IPS DF 4.7 (cell line): ENCODE measurements around the gene PLCXD3.

Source experiments
- DNase-seq: peaks from one replicate; pipeline ENCODE4 v3.0.0-alpha.2; 2013; ENCODE audit warnings: low spot score; ENCODE audit errors: extremely low read depth

PLCXD3 gene, protein sequence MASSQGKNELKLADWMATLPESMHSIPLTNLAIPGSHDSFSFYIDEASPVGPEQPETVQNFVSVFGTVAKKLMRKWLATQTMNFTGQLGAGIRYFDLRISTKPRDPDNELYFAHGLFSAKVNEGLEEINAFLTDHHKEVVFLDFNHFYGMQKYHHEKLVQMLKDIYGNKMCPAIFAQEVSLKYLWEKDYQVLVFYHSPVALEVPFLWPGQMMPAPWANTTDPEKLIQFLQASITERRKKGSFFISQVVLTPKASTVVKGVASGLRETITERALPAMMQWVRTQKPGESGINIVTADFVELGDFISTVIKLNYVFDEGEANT

GRCh38 chr5:41510176-41510831, at the start of gene PLCXD3:
PLCXD3 (minus strand) TSS chr5:41510601; CDS start chr5:41510526, 75 bp downstream.
- no peak for DNase-seq

DNA sequence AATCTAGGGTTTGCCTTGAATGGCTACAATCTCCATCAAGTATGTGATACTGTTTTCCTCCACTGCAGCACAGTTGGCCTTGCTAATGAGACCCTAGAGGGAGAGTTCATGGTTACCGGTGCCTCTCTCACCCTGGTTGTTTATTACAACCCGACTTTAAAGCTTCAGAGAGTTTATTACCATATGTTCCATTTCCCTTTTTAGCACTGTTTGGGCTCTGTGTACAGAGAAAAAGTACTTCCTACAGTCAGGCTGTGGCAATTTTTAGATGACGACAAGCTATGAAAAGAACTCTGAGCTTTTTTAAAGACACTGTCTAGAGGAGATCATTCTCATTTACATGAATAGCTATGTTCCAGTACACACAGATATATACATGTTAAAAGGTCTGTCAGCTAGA, 48.8 kb upstream of the PLCXD3 start:
- no peak for DNase-seq

DNA sequence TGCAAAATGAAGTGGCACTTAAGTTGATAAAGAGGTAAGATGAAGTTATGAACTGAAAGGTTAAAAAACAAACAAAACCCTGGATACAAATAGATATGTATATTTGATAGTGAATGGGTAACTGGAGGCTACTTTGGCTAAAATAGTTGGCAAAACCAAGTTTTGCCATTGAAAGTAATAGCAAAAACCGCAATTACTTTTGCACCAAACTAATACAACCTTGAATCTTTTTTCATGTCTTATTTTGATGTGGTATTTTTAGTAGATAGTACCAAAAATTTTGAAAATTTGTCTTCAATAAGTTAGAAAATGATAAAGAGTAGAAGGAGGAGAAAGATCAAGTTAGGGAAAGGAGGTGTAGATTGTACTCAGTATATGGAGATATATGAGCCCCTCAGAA, 47.9 kb upstream of the PLCXD3 start:
- no peak for DNase-seq

- no peak for DNase-seq
These were observed 37.6 kb upstream of the PLCXD3 start for GRCh38 chr5:41547991-41548390.

DNA sequence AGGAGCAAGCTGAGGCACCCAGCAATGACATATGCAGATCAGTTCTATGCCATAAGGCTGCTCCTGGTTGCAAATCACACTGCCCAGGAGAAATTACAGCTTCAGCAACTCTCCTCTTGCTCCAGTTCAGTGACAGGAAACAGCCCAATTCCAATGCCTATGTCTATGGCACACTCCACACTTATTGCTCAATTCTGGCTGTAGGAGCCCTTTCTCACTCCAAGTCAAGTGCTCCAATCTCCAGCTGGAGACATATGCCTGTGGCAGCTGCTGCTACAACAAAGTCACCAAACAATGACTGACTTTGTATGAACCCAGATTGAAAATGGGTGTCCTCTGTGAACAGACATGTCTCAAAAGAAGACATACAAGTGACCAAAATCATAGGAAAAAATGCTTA, 31.8 kb upstream of the PLCXD3 start:
- DNase-seq = no peak

DNA sequence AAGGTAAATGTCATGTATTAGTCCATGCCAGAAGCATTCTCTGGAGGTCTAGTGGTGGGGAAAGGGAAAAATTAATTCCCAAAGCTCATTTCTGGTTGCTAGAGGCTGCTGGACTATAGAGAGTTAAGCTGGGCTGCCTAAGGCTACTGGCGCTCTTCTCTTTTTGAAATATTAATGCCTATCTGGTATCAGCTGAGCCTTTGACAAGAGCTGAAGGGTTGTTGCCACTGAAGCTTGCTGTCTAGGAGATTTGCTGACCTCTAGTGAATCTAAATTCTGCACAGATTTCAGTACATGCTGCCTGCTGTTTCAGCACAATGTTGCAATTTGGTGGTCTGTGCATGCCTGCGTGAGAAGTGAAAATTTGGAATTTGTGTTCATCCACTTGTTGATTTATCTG, 29.1 kb upstream of the PLCXD3 start:
- DNase-seq = no peak

GRCh38 chr5:41537581-41537980, 27.2 kb upstream of the PLCXD3 start:
- DNase-seq = no peak

DNA sequence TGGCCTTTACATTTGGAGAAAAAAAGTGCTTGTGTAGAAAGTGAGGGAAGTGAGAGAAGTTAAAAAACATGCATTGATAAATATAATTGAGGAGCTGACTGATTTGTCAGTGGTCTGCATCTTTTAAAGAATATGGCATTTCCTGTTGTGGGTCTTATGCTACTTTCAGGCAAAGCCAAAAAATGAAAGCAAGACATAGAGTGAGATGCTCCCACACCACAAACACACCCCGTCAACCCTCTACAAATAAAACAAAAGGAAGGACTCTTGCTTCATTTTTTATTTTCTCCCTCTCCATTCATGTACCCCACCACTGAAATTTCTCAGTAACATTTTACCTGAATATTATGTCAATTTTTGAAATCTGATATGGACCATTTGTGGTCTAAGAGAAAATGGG, 22.1 kb upstream of the PLCXD3 start:
- no peak for DNase-seq

- DNase-seq = no peak
These were observed 16.9 kb upstream of the PLCXD3 start for GRCh38 chr5:41527201-41527779.

DNA sequence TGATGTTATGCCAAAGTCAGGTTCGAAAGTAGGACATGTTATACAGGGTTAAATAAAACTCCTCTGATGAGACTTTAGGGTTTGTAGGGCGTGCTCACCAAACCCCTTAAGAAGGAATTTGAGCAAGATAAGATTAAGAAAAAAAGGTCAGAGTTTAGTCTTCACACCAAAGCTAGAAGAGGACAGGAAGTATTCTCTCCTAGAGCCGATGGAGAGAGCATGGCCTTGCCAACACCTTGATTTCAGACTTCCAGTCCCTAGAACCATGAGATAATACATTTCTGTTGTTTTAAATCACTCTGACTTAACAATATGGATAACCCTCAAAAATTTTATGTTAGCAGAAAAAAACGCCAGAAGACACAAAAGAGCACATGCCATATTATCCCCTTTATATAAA, 16.3 kb upstream of the PLCXD3 start:
- DNase-seq = no peak

GRCh38 chr5:41524174-41524573, 13.8 kb upstream of the PLCXD3 start:
- DNase-seq = no peak

GRCh38 chr5:41522193-41522786, 11.9 kb upstream of the PLCXD3 start:
- DNase-seq = no peak

- DNase-seq = no peak
These were observed 9.4 kb upstream of the PLCXD3 start for GRCh38 chr5:41519801-41520200.

GRCh38 chr5:41517909-41518308, 7.5 kb upstream of the PLCXD3 start:
- no peak for DNase-seq

- no peak for DNase-seq
These were observed 840 bp upstream of the PLCXD3 start for GRCh38 chr5:41511241-41511640.

DNA sequence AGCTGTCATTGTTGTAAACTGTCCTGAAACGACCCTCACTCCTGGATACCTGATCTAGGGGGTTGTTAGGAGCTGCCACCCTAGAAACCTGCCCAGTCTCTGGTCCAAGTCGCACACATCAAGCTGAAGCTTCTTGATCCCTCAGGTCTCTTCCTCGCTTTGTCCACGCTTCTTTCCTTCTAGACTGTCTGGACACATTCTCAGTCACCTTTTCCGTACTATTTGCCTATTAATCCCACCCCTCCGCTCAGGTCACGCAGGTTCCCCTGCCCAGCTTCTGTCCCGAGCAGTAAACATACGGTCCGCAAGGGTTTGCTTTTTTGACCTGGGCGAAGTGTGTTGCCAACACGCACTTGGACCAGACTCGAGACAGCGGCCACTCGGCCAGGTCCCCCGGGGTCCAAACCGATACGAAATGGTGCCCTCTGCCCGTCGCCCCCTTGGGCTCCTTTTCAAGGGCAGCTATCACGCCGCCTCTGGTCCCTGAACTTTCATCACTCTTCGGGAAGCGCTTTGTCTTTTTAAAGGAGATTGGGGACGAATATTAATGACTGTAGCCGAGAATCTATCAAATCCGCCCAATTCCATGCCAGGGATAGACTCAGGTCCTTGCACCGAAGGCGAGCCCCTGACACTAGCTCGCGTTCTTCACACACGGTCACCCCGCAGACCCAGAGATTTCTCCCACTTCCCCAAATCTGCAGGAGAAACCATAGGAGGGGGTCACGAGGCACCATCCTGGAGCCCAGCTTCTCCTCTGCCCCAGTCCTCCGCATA, 814 bp downstream of the PLCXD3 start:
- no peak for DNase-seq

GRCh38 chr5:41508696-41509398, 1.6 kb downstream of the PLCXD3 start:
- DNase-seq = no peak

DNA sequence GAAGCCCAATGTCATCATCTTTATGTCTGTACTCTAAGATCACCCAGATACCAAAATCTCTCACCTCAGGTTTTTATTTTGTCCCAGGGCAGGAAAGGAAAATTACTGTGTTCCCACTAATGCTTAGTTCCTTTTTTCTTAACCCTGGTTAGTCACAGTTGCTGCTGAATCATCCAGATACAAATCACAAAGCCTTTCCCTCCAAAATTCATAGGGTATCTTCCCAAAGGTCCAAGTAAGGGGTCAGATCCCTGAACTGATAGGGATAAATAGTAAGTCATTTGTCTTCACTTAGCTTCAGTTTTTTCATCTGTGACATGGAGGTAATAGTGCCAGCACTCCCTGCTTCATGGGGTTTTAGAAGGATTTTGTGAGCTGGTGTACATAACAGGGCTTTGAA, 2.2 kb downstream of the PLCXD3 start:
- no peak for DNase-seq

DNA sequence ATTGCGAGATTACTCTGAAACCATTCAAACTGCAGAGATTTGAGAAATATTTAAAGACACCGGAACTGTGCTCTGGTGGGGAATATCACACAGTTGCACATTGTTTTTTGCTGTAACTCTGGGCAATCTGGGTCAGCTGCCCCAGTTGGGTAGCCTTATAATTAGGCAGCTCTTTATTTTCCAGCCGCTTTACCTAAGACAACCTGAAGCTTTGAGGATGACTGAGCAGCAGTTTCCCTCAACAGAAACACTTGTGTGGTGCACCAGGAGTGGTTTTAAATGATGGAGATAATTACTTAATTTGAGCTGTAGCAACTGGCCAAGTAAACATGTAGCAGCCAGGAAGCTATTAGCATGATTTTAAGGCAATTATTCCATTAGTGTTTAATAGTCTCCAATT, 2.9 kb downstream of the PLCXD3 start:
- no peak for DNase-seq

DNA sequence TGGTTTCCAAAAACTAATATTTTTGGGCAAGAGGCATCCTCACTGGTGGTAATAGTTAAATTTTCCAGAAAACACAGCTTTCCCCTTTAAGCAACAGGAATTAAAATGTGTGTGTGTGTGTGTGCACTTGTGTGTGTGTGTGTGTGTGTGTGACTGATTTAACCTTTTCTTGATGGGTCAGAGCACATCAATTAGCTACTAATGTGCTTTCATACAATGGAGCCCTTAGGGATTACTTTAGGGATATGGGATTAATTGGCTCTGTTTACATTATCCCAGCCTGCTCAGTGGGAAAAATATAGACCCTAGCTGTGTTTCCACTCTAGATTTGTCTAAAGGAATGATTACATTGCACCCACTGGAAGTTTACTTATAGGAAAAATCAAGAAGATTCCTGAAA, 6.5 kb downstream of the PLCXD3 start:
- no peak for DNase-seq

GRCh38 chr5:41503310-41503709, 7.1 kb downstream of the PLCXD3 start:
- DNase-seq = no peak
